Measurements from ENCODE around the gene GABRR3. TPM values are rescaled to one million over a fixed set of nuclear protein-coding genes. Genes with fewer than 3 reads are reported as not detected.

Gene GABRR3
- total RNA-seq, 1 experiment from 2014 or later = not detected

GRCh38 chr3:98003306-98003969 lies 31.7 kb downstream of the GABRR3 start:
- Mint-ChIP-seq H3K36me3 (ENCODE audit: insufficient read depth, unreplicated experiment) (no peaks in the 10 kb centered on the region), H3K9me3 (ENCODE audit: unreplicated experiment) (no peaks in the 10 kb centered on the region), H3K27me3 (ENCODE audit: insufficient read depth, unreplicated experiment) (peaks cover 8% of the 10 kb centered on the region), H3K4me1 (ENCODE audit: low read depth, unreplicated experiment) (no peaks in the 10 kb centered on the region), H3K27ac (ENCODE audit: unreplicated experiment) (no peak overlapping the region), H3K4me3 (ENCODE audit: unreplicated experiment) (no peak overlapping the region)
- no peaks in the 10 kb centered on the region for H3K36me3 ChIP-seq (ENCODE audit: control insufficient read depth, insufficient read depth, low read length)
- H3K4me1 ChIP-seq = no peaks in the 10 kb centered on the region
- ChIA-PET CTCF (no interaction called here), POLR2A (no interaction called here)
- no peak for DNase-seq
- H3K9me3 ChIP-seq = no peaks in the 10 kb centered on the region
- BruUV-seq (replicated peaks) = no TSS peak
- intact Hi-C loops (cut with micrococcal nuclease; ENCODE audit: unreplicated experiment) = no loop called here
- TF ChIP-seq, protein P1, sequence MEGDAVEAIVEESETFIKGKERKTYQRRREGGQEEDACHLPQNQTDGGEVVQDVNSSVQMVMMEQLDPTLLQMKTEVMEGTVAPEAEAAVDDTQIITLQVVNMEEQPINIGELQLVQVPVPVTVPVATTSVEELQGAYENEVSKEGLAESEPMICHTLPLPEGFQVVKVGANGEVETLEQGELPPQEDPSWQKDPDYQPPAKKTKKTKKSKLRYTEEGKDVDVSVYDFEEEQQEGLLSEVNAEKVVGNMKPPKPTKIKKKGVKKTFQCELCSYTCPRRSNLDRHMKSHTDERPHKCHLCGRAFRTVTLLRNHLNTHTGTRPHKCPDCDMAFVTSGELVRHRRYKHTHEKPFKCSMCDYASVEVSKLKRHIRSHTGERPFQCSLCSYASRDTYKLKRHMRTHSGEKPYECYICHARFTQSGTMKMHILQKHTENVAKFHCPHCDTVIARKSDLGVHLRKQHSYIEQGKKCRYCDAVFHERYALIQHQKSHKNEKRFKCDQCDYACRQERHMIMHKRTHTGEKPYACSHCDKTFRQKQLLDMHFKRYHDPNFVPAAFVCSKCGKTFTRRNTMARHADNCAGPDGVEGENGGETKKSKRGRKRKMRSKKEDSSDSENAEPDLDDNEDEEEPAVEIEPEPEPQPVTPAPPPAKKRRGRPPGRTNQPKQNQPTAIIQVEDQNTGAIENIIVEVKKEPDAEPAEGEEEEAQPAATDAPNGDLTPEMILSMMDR (IDR thresholded peaks at IDR 0.05; ENCODE audit: insufficient read depth in 1 of 2, low read depth in 1 of 2, low read length in 1 of 2, severe bottlenecking in 1 of 2, unreplicated experiment in 1 of 2) = no peak
- no peaks in the 10 kb centered on the region for H3K27me3 ChIP-seq (replicated peaks; ENCODE audit: control insufficient read depth, insufficient read depth, low read length)
- no peak overlapping the region for H3K4me3 ChIP-seq (ENCODE audit: low read depth, low read length)

GRCh38 chr3:98002717-98003116 lies 32.4 kb downstream of the GABRR3 start:
- BruUV-seq (replicated peaks) = no TSS peak
- CTCF ChIA-PET = no interaction called here
- DNase-seq = no peak
- intact Hi-C loops (cut with micrococcal nuclease; ENCODE audit: unreplicated experiment) = no loop called here
- Histone ChIP-seq H3K9me3 (no peaks in the 10 kb centered on the region), H3K4me3 (ENCODE audit: low read depth, low read length) (no peak overlapping the region), H3K36me3 (ENCODE audit: control insufficient read depth, insufficient read depth, low read length) (no peaks in the 10 kb centered on the region), H3K27me3 (replicated peaks; ENCODE audit: control insufficient read depth, insufficient read depth, low read length) (no peaks in the 10 kb centered on the region), H3K4me1 (no peaks in the 10 kb centered on the region)
- TF ChIP-seq, protein P1 (IDR thresholded peaks at IDR 0.05; ENCODE audit: insufficient read depth in 1 of 2, low read depth in 1 of 2, low read length in 1 of 2, severe bottlenecking in 1 of 2, unreplicated experiment in 1 of 2) = no peak
- POLR2A ChIA-PET = no interaction called here
- no peak overlapping the region for H3K4me3 Mint-ChIP-seq (ENCODE audit: unreplicated experiment)
- no peaks in the 10 kb centered on the region for H3K36me3 Mint-ChIP-seq (ENCODE audit: insufficient read depth, unreplicated experiment)
- no peaks in the 10 kb centered on the region for H3K9me3 Mint-ChIP-seq (ENCODE audit: unreplicated experiment)
- H3K27me3 Mint-ChIP-seq (ENCODE audit: insufficient read depth, unreplicated experiment) = peaks cover 8% of the 10 kb centered on the region
- H3K27ac Mint-ChIP-seq (ENCODE audit: unreplicated experiment) = no peak overlapping the region
- no peaks in the 10 kb centered on the region for H3K4me1 Mint-ChIP-seq (ENCODE audit: low read depth, unreplicated experiment)

GRCh38 chr3:97999994-98000393 lies 35.1 kb downstream of the GABRR3 start:
- H3K4me3 Mint-ChIP-seq (ENCODE audit: unreplicated experiment) = no peak overlapping the region
- H3K27me3 Mint-ChIP-seq (ENCODE audit: insufficient read depth, unreplicated experiment) = peaks cover 11% of the 10 kb centered on the region
- DNase-seq = no peak
- 0 out of 2 replicates have a peak, but pooled peaks cover 3% of the 10 kb centered on the region for H3K4me1 ChIP-seq
- H3K9me3 Mint-ChIP-seq (ENCODE audit: unreplicated experiment) = no peaks in the 10 kb centered on the region
- POLR2A ChIA-PET = no interaction called here
- no peak overlapping the region for H3K4me3 ChIP-seq (ENCODE audit: low read depth, low read length)
- H3K27ac Mint-ChIP-seq (ENCODE audit: unreplicated experiment) = no peak overlapping the region
- BruUV-seq (replicated peaks) = no TSS peak
- no peaks in the 10 kb centered on the region for H3K4me1 Mint-ChIP-seq (ENCODE audit: low read depth, unreplicated experiment)
- no peaks in the 10 kb centered on the region for H3K9me3 ChIP-seq
- intact Hi-C loops (cut with micrococcal nuclease; ENCODE audit: unreplicated experiment) = no loop called here
- H3K27me3 ChIP-seq (replicated peaks; ENCODE audit: control insufficient read depth, insufficient read depth, low read length) = no peaks in the 10 kb centered on the region
- no peaks in the 10 kb centered on the region for H3K36me3 Mint-ChIP-seq (ENCODE audit: insufficient read depth, unreplicated experiment)
- CTCF ChIA-PET = no interaction called here
- H3K36me3 ChIP-seq (ENCODE audit: control insufficient read depth, insufficient read depth, low read length) = no peaks in the 10 kb centered on the region
- TF ChIP-seq, protein P1 (IDR thresholded peaks at IDR 0.05; ENCODE audit: insufficient read depth in 1 of 2, low read depth in 1 of 2, low read length in 1 of 2, severe bottlenecking in 1 of 2, unreplicated experiment in 1 of 2) = no peak

Data from Caco-2 (cell line).